IPS DF 6.9 (cell line): ENCODE measurements around the gene PTPRC.

Experiments
- DNase-seq: peaks from one replicate; pipeline ENCODE4 v3.0.0-alpha.2; 2013; ENCODE audit warnings: low read depth, low spot score
- H3K27ac ChIP-seq: one replicate; pipeline ENCODE4 v1.5.1; 2013; ENCODE audit warnings: low read length, control low read depth
- H3K27me3 ChIP-seq: 2 replicates; pipeline ENCODE4 v1.6.1; 2013; ENCODE audit warnings: mild to moderate bottlenecking, low read length; ENCODE audit not compliant: control insufficient read depth, insufficient read depth
- H3K36me3 ChIP-seq: 2 replicates; pipeline ENCODE4 v1.6.1; 2013; ENCODE audit warnings: low read length; ENCODE audit not compliant: control insufficient read depth, insufficient read depth
- H3K4me1 ChIP-seq: 2 replicates; pipeline ENCODE4 v1.6.1; 2013; ENCODE audit warnings: low read length; ENCODE audit not compliant: control insufficient read depth, insufficient read depth
- H3K4me3 ChIP-seq: 2 replicates; pipeline ENCODE4 v1.5.1; 2013; ENCODE audit warnings: mild to moderate bottlenecking, low read length
- H3K9me3 ChIP-seq: 2 replicates; pipeline ENCODE4 v1.6.1; 2013; ENCODE audit warnings: low read length, inconsistent platforms; ENCODE audit not compliant: control insufficient read depth, insufficient read depth
- WGBS: extraction: QIAGEN DNeasy Blood & Tissue Kit; methylation state at CpG from one replicate; pipeline ENCODE4 v1.1.7; 2013; ENCODE audit warnings: mixed read lengths, missing lambda C conversion rate; ENCODE audit not compliant: insufficient read length, insufficient coverage; 5-methylcytosine and 5-hydroxymethylcytosine counted together

The PTPRC gene

DNA sequence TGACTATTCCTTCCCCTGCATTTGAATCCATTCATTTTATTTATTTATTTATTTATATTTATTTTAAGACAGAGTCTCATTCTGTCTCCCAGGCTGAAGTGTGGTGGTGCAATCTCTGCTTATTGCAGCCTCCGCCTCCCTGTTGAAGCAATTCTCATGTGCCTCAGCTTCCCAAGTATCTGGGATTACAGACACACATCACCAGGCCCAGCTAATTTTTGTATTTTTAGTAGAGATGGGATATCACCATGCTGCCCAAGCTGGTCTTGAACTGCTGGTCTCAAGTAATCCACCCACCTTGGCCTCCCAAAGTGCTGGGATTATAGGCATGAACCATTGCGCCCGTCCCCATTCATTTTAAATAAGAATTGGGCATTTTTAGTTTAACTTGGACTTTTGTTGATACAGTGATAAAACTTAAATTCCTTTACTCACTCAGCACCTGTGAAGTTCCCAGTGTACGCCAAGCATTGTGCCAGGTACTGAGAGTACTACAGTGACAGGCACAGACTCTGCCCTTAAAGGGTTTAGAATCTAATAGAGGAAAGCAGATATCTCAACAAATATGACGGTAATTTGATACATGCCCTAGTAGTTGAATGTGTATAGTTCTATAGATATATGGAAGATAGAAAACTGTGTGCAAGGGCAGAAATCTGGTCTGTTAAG is 90.5 kb downstream of the PTPRC start:
- no peak for DNase-seq
- H3K9me3 ChIP-seq, result no peaks in the 10 kb centered on the region
- H3K27me3 ChIP-seq, result no peaks in the 10 kb centered on the region
- no peaks in the 10 kb centered on the region for H3K4me1 ChIP-seq
- no peak overlapping the region for H3K27ac ChIP-seq
- H3K36me3 ChIP-seq, result no peaks in the 10 kb centered on the region
- no peak overlapping the region for H3K4me3 ChIP-seq
- no CpG with 5 or more reads among the region's 5 CpGs for WGBS

DNA sequence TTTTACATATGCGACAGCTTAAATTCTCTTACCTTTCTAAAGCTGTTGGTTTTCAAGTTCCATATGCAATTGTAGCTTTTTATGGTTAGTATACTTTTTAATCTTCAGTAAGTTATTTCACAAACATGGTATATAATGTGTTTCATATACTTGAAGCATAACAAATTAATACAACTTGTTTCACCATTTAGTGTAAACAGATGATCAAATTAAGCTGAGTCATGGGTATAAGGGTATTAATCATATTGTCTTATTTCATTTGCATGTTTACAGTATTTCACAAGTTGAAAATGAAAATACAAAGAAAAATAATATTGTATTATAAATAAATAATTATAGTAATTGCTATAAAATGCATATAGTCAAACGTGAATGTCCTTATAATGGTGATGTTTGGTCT is 92.1 kb downstream of the PTPRC start:
- no peaks in the 10 kb centered on the region for H3K36me3 ChIP-seq
- no CpG with 5 or more reads among the region's 2 CpGs for WGBS
- H3K27ac ChIP-seq, result no peak overlapping the region
- H3K27me3 ChIP-seq, result no peaks in the 10 kb centered on the region
- no peaks in the 10 kb centered on the region for H3K4me1 ChIP-seq
- no peak overlapping the region for H3K4me3 ChIP-seq
- H3K9me3 ChIP-seq, result no peaks in the 10 kb centered on the region
- DNase-seq, result no peak

DNA sequence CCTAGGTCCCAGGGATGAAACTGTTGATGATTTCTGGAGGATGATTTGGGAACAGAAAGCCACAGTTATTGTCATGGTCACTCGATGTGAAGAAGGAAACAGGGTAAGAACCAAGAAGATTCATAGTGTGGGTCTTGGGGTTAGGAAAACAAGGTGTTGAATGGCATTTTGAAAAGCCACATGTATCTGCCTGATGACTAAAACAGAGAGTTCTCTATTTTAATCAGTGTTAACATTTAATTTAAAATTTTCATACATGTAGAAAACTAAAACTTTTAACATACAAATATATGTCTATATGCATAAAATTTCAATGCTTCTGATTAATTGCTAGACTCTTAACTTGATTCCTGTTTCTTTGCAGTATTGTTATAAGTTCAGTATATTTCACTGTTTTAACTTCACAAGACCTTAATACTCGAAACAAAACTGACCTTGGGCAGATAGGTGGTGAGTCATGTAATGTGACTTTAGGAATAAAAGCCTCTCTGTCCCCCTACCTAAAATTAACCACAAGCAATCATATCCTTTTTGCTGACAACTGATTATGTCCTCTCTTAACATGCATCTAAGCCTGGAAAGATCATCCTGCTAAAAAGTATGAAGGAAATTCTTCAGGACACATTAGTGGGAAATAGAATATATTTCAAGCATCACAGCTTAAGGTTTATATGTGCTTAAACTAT is 95.6 kb downstream of the PTPRC start:
- Histone ChIP-seq H3K9me3 (no peaks in the 10 kb centered on the region), H3K27ac (no peak overlapping the region), H3K27me3 (no peaks in the 10 kb centered on the region), H3K36me3 (no peaks in the 10 kb centered on the region), H3K4me3 (no peak overlapping the region), H3K4me1 (no peaks in the 10 kb centered on the region)
- no CpG with 5 or more reads among the region's 2 CpGs for WGBS
- DNase-seq, result no peak

DNA sequence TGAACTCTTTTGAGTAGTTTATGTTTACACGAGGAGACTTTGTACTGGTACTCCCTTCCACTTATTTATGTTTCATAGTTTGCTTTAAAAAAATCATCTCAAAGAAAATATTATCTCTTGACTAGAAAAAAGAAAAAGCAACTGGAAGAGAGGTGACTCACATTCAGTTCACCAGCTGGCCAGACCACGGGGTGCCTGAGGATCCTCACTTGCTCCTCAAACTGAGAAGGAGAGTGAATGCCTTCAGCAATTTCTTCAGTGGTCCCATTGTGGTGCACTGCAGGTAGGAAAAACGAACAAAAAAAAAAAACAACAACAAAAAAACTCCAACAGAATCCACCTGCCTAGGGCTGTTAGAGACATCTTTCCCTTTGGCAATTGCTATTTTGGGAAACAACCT is 102.9 kb downstream of the PTPRC start:
- H3K27ac ChIP-seq, result no peak overlapping the region

DNA sequence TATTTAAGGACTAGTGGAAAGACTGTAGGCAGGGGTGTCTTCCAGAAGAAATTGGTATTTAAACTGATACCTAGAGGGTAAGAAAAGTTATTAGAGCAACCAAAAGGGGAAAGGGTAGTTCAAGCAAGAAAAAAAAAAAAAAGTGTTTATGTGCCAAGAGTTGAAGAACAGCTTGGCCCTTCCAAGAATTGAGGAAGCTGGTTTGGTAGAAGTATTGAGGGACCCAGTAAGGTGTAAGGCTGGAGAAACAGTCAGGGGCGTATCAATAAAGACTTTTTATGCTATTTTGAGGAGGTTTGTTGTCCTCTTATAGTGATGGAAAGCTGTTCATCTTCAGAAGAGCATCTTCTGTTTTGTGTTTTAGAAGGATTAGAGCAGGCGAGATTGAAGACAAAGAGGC is 108.3 kb downstream of the PTPRC start:
- WGBS, result no CpG with 5 or more reads among the region's 2 CpGs

More for the DNA sequence above, 102.9 kb downstream of the PTPRC start:
- DNase-seq, result no peak
- H3K9me3 ChIP-seq, result no peaks in the 10 kb centered on the region
- no peak overlapping the region for H3K4me3 ChIP-seq
- peaks cover 2% of the 10 kb centered on the region; the same call in 1 of the 2 replicates for H3K4me1 ChIP-seq
- H3K27me3 ChIP-seq, result no peaks in the 10 kb centered on the region
- WGBS, result no CpG with 5 or more reads among the region's 3 CpGs
- H3K36me3 ChIP-seq, result no peaks in the 10 kb centered on the region

DNA sequence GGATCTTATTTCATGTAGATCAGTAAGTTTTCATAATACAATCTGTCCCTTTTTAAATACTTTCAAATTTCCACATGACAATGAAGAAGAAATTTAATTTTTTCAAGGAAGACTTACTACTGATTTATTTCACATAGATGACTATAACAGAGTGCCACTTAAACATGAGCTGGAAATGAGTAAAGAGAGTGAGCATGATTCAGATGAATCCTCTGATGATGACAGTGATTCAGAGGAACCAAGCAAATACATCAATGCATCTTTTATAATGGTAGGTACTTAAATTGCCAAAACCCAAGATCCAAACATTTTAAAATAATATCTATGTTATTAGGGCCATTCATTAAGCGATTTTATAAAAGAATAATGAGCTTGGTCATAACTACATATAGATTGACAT is 110.4 kb downstream of the PTPRC start:
- H3K27me3 ChIP-seq, result no peaks in the 10 kb centered on the region
- DNase-seq, result no peak
- H3K36me3 ChIP-seq, result no peaks in the 10 kb centered on the region
- no peak overlapping the region for H3K27ac ChIP-seq
- no peak overlapping the region for H3K4me3 ChIP-seq
- WGBS, result no CpG with 5 or more reads among the region's 1 CpG
- H3K4me1 ChIP-seq, result no peaks in the 10 kb centered on the region
- no peaks in the 10 kb centered on the region for H3K9me3 ChIP-seq

More for the DNA sequence above, 108.3 kb downstream of the PTPRC start:
- Histone ChIP-seq H3K4me1 (no peaks in the 10 kb centered on the region; the same call in 1 of the 2 replicates), H3K4me3 (no peak overlapping the region), H3K36me3 (no peaks in the 10 kb centered on the region), H3K9me3 (no peaks in the 10 kb centered on the region), H3K27me3 (no peaks in the 10 kb centered on the region), H3K27ac (no peak overlapping the region)
- no peak for DNase-seq

DNA sequence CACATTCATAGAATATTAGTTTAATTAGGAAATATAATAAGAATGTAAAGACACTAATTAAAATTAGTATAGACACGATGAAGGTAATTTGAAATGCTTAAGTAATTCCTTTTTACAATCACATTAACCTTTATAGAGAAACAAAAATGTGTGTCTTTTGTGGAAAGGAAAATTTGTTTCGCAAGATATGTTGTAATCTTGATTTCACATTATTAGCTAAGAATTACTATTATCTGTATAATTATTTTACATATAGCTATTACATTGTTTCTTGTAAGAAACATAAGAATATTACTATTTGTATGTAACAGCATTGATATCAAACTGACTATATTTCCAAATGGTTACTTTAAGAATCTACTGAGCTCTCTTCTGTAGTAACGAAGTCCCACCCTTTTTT is 111.2 kb downstream of the PTPRC start:
- Histone ChIP-seq H3K4me1 (no peaks in the 10 kb centered on the region), H3K27me3 (no peaks in the 10 kb centered on the region), H3K4me3 (no peak overlapping the region), H3K27ac (no peak overlapping the region), H3K9me3 (no peaks in the 10 kb centered on the region), H3K36me3 (no peaks in the 10 kb centered on the region)
- no peak for DNase-seq
- no CpG with 5 or more reads among the region's 3 CpGs for WGBS

DNA sequence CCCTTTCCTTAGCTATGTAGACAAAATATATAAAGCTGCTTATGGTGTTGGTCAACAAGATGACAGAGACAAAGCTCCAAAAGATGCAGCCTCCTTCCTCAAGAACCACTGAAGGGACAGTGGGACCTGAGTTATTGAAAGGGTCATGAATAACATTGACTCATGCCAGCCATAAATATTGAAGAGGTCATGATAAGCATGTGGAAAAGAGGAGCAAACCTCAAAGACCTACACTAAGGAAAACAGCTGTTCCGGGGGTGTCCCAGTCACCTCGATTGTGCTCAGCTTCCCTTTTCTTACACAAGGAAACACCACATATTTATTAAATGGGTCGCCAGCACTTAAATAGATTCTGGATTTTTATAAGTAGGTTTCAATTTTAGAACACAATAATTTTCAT is 112.9 kb downstream of the PTPRC start:
- no CpG with 5 or more reads among the region's 3 CpGs for WGBS
- H3K9me3 ChIP-seq, result no peaks in the 10 kb centered on the region
- no peak for DNase-seq
- no peak overlapping the region for H3K4me3 ChIP-seq
- H3K36me3 ChIP-seq, result no peaks in the 10 kb centered on the region
- H3K27me3 ChIP-seq, result no peaks in the 10 kb centered on the region
- H3K4me1 ChIP-seq, result no peaks in the 10 kb centered on the region
- no peak overlapping the region for H3K27ac ChIP-seq

DNA sequence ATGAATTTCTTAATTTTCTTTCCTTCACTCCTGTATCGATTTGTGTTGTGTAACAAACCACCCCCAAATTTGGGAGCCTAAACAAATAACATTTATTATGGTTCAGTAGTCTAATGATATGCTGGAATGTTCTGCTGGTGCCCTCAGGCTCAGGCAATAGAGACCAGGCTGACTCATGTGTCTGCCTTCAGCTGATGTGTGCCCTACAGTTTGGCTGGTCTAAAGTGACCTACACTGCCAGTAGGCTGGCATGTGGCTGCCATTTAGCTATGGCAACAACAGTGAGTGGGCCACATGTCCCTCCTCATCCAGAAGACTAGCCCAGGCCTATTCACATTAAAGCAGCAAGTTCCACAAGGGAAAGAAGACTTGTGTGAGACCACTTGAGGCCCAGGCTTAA is 115.8 kb downstream of the PTPRC start:
- Histone ChIP-seq H3K36me3 (no peaks in the 10 kb centered on the region), H3K4me3 (no peak overlapping the region), H3K27me3 (no peaks in the 10 kb centered on the region), H3K9me3 (no peaks in the 10 kb centered on the region), H3K4me1 (no peaks in the 10 kb centered on the region), H3K27ac (no peak overlapping the region)
- no CpG with 5 or more reads among the region's 1 CpG for WGBS
- DNase-seq, result no peak

DNA sequence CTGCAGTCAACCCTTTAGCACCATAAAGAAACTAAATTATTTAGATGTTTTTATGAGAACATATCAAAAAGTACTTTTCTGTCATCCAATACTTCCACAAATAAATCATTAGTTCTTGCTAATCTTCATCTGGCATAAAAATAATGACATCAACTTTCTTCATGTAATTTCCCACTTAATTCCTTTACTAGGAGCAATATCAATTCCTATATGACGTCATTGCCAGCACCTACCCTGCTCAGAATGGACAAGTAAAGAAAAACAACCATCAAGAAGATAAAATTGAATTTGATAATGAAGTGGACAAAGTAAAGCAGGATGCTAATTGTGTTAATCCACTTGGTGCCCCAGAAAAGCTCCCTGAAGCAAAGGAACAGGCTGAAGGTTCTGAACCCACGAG is 116.9 kb downstream of the PTPRC start:
- Histone ChIP-seq H3K9me3 (no peaks in the 10 kb centered on the region), H3K27ac (no peak overlapping the region)

DNA sequence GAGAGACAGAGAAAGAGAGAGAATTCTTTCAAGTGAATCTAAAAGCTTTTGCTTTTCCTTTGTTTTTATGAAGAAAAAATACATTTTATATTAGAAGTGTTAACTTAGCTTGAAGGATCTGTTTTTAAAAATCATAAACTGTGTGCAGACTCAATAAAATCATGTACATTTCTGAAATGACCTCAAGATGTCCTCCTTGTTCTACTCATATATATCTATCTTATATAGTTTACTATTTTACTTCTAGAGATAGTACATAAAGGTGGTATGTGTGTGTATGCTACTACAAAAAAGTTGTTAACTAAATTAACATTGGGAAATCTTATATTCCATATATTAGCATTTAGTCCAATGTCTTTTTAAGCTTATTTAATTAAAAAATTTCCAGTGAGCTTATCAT is 117.6 kb downstream of the PTPRC start:
- DNase-seq, result no peak
- Histone ChIP-seq H3K27me3 (no peaks in the 10 kb centered on the region), H3K27ac (no peak overlapping the region), H3K36me3 (no peaks in the 10 kb centered on the region), H3K4me1 (no peaks in the 10 kb centered on the region), H3K9me3 (no peaks in the 10 kb centered on the region), H3K4me3 (no peak overlapping the region)

More for the DNA sequence above, 116.9 kb downstream of the PTPRC start:
- H3K4me3 ChIP-seq, result no peak overlapping the region
- WGBS, result no CpG with 5 or more reads among the region's 2 CpGs
- no peaks in the 10 kb centered on the region for H3K4me1 ChIP-seq
- H3K36me3 ChIP-seq, result no peaks in the 10 kb centered on the region
- no peaks in the 10 kb centered on the region for H3K27me3 ChIP-seq
- DNase-seq, result no peak
